Nephron (organoid): ENCODE measurements around the gene PROC.

Experiments used
- H3K27ac Mint-ChIP-seq, 3 experiments: 2 replicates each; pipeline ENCODE4 v1.8.0; 2020; ENCODE audit warnings: mixed read lengths in 3 of 3, mild to moderate bottlenecking in 2 of 3, moderate library complexity in 1 of 3
- H3K27me3 Mint-ChIP-seq: 2 replicates; pipeline ENCODE4 v1.8.0; 2021; ENCODE audit warnings: low read depth, mild to moderate bottlenecking, moderate library complexity, mixed read lengths
- H3K36me3 Mint-ChIP-seq: 2 replicates; pipeline ENCODE4 v1.8.0; 2020; ENCODE audit warnings: low read depth, mixed read lengths
- H3K4me1 Mint-ChIP-seq: 2 replicates; pipeline ENCODE4 v1.8.0; 2020; ENCODE audit warnings: mixed read lengths
- H3K4me3 Mint-ChIP-seq, 3 experiments: 2 replicates each; pipeline ENCODE4 v1.8.0; 2020; ENCODE audit warnings: mild to moderate bottlenecking in 3 of 3, mixed read lengths in 3 of 3, moderate library complexity in 2 of 3
- H3K9me3 Mint-ChIP-seq: 2 replicates; pipeline ENCODE4 v1.8.0; 2020; ENCODE audit warnings: mixed read lengths
- TF ChIP-seq, protein P1 (sequence below), 3 experiments: fragments of 200-600 bp; sonication (generic); IDR thresholded peaks; one replicate each; pipeline ENCODE4 v1.5.0; 2021; ENCODE audit warnings: antibody characterized with exemption in 3 of 3; ENCODE audit not compliant: unreplicated experiment in 3 of 3

The PROC gene

DNA sequence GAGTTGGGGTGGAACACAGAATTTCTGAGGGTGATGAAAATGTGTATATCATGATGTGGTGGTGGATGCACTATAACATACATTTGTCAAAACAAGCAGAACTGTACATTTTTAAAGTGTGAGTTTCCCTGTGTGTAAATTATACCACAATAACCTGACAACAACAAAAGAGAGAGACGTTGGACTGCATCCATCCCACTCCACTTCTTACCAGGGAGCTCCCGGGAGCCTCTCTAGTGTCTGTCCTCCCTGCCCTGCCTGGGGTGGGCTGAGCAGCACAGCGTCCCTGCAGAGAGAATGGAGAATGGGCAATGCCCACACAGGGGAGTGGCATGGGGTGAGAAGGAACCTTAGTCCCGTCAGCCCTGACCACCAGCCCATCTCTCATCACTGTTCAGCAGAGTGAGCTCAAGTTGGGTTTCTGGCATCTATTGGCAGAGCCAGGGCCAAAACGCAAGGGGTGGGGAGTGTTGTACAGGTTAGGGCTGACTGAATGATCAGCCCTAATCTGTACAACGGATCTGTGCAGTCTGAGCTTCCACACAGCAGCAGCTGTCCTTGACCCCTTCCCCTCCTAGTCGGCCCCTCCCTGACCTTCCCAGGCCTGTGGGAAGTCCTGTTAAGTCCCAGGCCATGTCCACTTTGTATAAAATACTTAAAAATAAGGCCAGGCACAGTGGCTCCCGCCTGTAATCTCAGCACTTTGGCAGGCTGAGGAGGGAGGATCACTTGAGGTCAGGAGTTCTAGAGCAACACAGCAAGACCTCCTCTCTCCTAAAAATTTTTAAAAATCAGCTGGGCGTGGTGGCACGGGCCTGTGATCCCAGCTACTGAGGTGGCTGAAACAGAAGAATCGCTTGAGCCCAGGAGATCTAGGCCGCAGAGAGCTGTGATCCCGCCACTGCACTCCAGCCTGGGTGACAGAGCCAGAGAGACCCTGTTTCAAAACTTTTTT lies 3.3 kb upstream of the PROC start:
- H3K27ac Mint-ChIP-seq: peak overlapping the region in 2 of 3 experiments; percentile 59 to 70
- H3K9me3 Mint-ChIP-seq: peaks cover 4% of the 10 kb centered on the region
- H3K36me3 Mint-ChIP-seq: no peaks in the 10 kb centered on the region
- TF ChIP-seq, protein P1, sequence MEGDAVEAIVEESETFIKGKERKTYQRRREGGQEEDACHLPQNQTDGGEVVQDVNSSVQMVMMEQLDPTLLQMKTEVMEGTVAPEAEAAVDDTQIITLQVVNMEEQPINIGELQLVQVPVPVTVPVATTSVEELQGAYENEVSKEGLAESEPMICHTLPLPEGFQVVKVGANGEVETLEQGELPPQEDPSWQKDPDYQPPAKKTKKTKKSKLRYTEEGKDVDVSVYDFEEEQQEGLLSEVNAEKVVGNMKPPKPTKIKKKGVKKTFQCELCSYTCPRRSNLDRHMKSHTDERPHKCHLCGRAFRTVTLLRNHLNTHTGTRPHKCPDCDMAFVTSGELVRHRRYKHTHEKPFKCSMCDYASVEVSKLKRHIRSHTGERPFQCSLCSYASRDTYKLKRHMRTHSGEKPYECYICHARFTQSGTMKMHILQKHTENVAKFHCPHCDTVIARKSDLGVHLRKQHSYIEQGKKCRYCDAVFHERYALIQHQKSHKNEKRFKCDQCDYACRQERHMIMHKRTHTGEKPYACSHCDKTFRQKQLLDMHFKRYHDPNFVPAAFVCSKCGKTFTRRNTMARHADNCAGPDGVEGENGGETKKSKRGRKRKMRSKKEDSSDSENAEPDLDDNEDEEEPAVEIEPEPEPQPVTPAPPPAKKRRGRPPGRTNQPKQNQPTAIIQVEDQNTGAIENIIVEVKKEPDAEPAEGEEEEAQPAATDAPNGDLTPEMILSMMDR (IDR thresholded peaks at IDR 0.05; ENCODE audit: unreplicated experiment in 3 of 3): no peak
- peaks cover 35% of the 10 kb centered on the region for H3K27me3 Mint-ChIP-seq
- H3K4me1 Mint-ChIP-seq: peaks cover 64% of the 10 kb centered on the region
- H3K4me3 Mint-ChIP-seq: peak overlapping the region; percentile 31 to 38 (median 36)

DNA sequence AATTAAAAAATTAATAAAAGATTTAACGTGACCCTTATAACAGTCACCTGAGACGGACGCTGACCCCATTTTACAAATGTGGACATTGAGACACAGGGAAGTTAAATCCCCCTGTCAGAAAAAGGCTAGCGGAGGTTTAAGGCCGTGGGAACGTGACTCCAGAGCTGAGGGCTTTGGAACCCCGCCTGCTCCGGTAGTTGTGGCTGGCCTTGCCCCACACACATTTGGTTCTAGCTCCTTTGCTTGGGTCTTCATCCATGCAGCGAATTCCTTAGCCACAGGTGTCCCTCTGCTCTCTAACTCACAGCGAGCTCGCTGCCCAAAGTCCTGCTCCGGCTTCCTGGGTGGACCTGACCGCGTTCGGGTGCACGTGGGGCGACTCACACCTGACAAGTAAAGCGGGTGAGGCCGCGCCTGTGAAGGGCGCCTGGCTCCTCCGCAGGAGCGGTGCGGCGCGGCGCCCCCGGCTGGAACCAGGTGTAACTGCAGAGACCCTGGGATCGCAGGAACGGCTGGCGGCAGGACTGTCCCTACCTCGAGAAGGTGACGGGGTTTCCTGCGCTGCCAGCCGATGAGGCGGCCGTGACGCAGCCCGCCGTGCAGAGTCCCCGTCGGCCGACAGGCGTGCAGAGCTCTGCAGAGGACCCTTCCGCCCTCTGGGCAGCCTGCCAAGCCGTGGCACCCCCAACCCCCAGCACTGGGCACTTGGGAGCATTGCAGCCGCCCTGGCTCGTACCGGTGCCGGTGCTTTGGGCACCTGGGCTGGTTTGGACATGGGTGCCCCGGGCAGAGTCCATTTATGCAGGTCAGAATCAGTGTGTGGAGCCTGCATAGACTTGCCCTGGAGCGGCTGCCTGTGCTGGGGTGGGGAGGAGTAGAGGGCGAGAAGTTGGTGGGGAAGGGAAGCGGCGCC lies 2.4 kb upstream of the PROC start:
- Mint-ChIP-seq H3K36me3 (no peaks in the 10 kb centered on the region), H3K27me3 (peaks cover 38% of the 10 kb centered on the region)

DNA sequence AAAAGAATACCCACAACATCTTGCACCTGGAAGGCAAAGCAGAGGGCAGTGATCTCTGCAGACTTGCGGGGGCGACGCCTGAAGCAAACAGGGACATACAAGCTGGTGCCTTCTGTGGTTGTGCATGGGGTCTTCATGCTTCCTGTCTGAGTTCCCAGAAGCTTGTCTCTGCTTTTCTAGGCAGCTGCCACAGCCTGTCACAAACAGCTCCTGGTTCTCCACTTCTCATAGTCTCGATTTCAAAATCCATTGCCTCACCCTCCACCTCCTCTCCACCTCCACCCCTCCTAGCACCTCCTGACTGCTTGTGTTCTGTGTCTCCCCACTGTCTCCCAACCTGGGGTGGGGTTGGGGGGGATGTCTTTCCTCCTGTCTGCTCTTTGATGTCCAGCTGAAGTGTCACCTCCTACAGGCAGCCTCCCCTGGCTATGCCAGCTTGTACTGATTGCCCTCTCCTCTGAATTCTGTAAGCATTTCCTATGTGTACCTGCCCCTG lies 1.7 kb upstream of the PROC start:
- H3K27ac Mint-ChIP-seq: peak overlapping the region; percentile 38 to 51 (median 49)
- H3K4me1 Mint-ChIP-seq: peaks cover 53% of the 10 kb centered on the region
- TF ChIP-seq, protein P1 (IDR thresholded peaks at IDR 0.05; ENCODE audit: unreplicated experiment in 3 of 3): no peak
- H3K36me3 Mint-ChIP-seq: no peaks in the 10 kb centered on the region
- H3K4me3 Mint-ChIP-seq: peak overlapping the region; percentile 42 to 79 (median 76)
- H3K9me3 Mint-ChIP-seq: peaks cover 4% of the 10 kb centered on the region
- peaks cover 45% of the 10 kb centered on the region for H3K27me3 Mint-ChIP-seq

More for the DNA sequence above, 2.4 kb upstream of the PROC start:
- Mint-ChIP-seq H3K4me1 (peaks cover 58% of the 10 kb centered on the region), H3K27ac (peak overlapping the region in 2 of 3 experiments; percentile 38 to 51), H3K4me3 (peak overlapping the region; percentile 42 to 79 (median 76)), H3K9me3 (peaks cover 4% of the 10 kb centered on the region)
- TF ChIP-seq, protein P1 (IDR thresholded peaks at IDR 0.05; ENCODE audit: unreplicated experiment in 3 of 3): peak; percentile 64 to 74 (median 69)

DNA sequence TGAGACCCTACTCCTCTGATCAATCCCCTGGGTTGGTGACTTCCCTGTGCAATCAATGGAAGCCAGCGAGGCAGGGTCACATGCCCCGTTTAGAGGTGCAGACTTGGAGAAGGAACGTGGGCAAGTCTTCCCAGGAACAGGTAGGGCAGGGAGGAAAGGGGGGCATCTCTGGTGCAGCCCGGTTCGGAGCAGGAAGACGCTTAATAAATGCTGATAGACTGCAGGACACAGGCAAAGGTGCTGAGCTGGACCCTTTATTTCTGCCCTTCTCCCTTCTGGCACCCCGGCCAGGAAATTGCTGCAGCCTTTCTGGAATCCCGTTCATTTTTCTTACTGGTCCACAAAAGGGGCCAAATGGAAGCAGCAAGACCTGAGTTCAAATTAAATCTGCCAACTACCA lies 821 bp upstream of the PROC start:
- TF ChIP-seq, protein P1 (IDR thresholded peaks at IDR 0.05; ENCODE audit: unreplicated experiment in 3 of 3): no peak
- peaks cover 4% of the 10 kb centered on the region for H3K9me3 Mint-ChIP-seq
- no peaks in the 10 kb centered on the region for H3K36me3 Mint-ChIP-seq
- H3K4me3 Mint-ChIP-seq: peak overlapping the region in 2 of 3 experiments; percentile 48
- peaks cover 54% of the 10 kb centered on the region for H3K27me3 Mint-ChIP-seq
- peaks cover 47% of the 10 kb centered on the region for H3K4me1 Mint-ChIP-seq
- H3K27ac Mint-ChIP-seq: no peak overlapping the region

DNA sequence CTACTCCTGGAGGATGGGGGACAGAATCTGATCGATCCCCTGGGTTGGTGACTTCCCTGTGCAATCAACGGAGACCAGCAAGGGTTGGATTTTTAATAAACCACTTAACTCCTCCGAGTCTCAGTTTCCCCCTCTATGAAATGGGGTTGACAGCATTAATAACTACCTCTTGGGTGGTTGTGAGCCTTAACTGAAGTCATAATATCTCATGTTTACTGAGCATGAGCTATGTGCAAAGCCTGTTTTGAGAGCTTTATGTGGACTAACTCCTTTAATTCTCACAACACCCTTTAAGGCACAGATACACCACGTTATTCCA lies 844 bp downstream of the PROC start:
- peaks cover 42% of the 10 kb centered on the region for H3K4me1 Mint-ChIP-seq
- no peak overlapping the region for H3K27ac Mint-ChIP-seq
- TF ChIP-seq, protein P1 (IDR thresholded peaks at IDR 0.05; ENCODE audit: unreplicated experiment in 3 of 3): no peak
- peaks cover 68% of the 10 kb centered on the region for H3K27me3 Mint-ChIP-seq
- H3K36me3 Mint-ChIP-seq: no peaks in the 10 kb centered on the region
- no peaks in the 10 kb centered on the region for H3K9me3 Mint-ChIP-seq
- no peak overlapping the region for H3K4me3 Mint-ChIP-seq
